HG02840 (cell line): Measurements from ENCODE around the gene ENPP4.
"Not testable (repeated sequence)": the region's sequence is repeated elsewhere in the genome, so short reads cannot be mapped to it uniquely, and the experiment has no call there.

Source experiments
- ATAC-seq: cut with Tn5 transposase; IDR thresholded peaks from one replicate; pipeline ENCODE4 v1.9.1; 2021; ENCODE audit warnings: mild to moderate bottlenecking, moderate library complexity, moderate number of reproducible peaks; ENCODE audit not compliant: unreplicated experiment, low FRiP score

ENPP4 gene

DNA sequence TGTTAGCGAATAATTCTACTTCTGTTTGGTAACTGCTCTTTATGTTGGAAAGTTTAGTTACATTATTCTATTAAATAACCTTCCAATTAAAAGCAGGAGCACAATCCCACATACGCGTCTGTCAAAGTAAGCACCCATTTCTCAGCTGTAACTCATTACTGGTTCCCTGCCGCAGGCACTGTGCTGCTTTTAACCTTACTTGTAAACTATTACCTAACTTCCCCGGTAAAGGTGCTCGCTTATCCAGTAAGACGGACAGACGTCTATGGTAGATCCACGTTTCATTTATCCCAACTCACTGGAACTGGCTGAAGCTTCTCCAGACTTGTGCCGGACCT is 529 bp upstream of the ENPP4 start:
- ATAC-seq = peak; percentile 17

DNA sequence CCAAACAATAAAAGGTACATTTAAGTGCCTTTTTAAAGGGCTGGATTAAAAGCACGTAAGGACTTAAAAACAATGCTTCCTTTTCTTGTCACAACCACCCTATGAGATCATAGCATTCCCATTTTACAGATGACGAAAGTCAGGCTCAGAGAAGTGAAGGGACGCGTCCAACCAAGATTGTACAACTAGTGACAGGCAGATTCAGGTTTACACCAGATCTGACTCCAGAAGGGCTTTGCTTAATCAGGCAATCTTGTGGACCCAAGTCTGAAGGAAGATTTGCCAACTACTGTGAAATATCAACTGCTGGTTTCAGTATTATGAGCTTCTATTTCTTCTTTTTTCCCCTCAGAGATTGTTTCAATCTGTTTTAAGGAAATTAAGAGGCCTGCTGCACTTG is 877 bp downstream of the ENPP4 start:
- no peak for ATAC-seq

DNA sequence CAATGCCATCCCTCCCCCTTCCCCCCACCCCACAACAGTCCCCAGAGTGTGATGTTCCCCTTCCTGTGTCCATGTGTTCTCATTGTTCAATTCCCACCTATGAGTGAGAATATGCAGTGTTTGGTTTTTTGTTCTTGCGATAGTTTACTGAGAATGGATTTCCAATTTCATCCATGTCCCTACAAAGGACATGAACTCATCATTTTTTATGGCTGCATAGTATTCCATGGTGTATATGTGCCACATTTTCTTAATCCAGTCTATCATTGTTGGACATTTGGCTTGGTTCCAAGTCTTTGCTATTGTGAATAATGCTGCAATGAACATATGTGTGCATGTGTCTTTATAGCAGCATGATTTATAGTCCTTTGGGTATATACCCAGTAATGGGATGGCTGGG is 1.5 kb downstream of the ENPP4 start:
- ATAC-seq = not testable (repeated sequence)

DNA sequence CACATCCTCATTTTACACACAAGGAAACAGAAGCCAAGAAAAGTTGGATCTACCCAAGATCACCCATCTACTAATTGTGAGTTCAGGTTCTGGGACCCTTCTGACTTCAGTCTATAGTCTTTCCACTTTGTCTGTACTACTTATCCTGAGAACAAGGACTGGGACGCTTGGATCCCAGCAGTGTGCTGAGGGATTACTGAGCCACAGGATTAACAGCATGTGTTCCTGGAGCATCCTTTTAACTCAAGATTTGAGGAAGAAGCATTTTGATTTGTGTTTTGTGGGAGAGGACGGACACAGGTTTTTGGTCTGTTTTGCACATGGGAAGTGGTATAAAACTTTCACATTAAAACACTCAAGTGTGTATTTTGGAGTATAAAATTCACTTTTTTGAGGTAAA is 4.4 kb downstream of the ENPP4 start:
- no peak for ATAC-seq

DNA sequence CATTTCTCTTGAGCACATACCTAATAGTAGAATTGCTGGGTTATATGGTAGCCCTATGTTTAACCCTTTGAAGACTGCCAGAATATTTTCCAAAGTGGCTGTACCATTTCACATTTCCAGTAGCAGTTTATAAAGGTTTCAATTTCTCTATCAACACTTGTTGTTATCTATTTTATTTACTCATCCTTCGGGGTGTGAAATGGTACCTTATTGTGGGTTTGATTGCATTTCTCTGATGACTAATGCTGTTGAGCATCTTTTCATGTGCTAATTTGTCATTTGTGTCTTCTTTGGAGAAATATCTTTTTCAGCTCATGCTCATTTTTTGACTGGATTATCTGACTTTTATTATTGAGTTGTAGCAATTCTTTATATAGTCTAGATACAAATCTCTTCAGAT is 5.4 kb downstream of the ENPP4 start:
- no peak for ATAC-seq

DNA sequence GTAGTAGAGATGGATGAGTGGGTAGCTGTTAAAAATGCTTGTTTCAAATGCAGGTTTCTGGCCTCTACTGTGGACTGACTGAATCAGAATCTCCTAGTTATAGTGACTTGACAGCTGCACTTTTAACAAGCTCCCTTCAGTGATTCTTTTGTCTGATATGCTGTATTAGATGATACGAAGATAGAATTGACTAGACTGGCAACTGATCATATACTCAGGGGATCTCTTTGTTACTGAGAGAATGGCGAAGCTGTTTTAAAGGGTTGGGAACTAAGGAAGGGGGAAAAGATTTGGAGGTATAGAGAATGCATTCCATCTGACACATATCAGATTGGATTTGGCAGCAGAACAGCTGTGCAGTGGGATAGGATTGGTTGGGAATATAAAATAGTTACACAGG is 7.0 kb downstream of the ENPP4 start:
- no peak for ATAC-seq

DNA sequence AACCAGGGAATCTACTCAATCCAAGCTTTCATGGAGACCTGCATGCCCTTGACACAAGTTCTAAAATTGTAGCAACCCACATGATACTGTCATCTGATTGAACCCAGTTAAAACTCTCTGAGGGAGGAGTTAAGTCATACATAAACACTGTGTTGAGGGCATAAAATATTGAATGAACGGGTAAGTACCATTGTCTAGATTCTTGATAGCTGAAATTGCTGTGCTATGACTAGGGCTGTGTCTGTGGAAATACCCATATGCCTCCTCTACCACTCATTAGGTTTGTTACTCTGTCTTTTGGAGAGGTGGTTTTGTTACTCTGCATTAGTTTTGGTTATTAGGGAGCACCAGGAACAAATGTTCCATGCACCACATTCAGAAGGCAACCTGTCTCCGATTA is 7.6 kb downstream of the ENPP4 start:
- peak; percentile 51 for ATAC-seq

DNA sequence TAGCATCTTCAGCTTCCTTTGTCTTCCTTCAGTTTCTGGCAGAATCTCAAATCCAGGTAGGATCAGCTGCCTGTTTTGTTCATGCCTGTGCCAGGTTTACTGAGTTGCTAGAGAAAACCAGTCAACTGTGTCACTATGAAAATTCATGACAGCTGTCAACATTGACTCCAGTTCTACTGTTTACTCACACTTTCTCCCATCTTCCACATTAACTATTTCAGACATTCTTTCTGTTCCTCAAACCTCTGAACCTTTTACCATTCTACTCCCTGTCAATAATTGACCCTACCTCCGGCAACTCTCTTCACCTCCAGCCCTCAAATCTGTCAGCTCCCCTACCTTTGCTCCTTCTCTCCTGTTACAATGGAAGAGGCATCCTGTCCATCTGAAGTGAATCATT is 8.5 kb downstream of the ENPP4 start:
- peak; percentile 87 for ATAC-seq

DNA sequence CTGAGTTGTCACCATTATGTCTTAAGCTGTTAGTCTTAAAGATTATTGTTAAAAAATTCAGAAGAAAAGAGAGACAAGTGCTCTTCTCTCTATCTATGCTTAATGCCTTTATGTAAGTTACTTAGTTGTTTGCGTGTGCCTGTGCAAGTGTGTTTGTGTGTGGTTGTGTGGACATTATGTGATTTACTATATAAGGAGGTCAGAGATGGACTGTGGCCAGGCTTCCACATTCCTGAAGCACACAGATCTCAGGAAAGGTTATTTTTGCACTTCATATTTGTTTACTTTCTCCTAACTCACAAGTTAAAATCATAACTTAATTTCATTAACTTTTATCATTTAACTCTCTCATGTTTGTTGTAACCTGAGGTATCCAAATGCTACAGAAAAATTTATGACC is 14.5 kb downstream of the ENPP4 start:
- ATAC-seq = no peak

DNA sequence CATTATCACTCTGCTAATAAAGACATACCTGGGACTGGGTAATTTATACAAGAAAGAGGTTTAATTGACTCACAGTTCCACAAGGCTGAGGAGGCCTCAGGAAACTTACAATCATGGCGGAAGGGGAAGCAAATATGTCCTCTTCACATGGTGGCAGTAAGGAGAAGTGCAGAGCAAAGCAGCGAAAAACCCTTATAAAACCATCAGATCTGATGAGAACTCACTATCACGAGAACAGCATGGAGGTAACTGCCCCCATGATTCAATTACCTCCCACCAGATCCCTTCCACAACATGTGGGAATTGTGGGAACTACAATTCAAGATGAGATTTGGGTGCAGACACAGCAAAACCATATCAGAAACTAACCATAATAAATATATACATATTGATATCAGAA is 19.3 kb downstream of the ENPP4 start:
- ATAC-seq = not testable (repeated sequence)

DNA sequence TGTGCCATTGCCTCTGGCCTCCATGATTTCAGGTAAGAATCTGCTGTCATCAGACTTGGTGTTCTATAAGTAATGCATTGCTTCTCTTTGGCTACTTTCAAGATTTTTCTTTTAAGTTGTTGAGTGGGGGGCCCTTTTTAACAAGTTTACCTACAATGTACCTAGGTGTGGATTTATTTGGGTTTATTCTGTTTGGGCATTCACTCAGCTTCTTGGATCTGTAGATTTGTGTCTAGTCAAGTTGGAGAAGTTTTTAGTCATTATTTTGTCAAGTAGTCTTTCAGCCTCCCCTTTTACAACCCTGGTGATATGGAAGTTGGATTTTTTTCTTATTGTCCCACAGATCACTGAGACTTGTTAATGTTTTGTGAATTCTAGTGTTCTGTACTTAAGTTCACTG is 26.9 kb downstream of the ENPP4 start:
- ATAC-seq = no peak

DNA sequence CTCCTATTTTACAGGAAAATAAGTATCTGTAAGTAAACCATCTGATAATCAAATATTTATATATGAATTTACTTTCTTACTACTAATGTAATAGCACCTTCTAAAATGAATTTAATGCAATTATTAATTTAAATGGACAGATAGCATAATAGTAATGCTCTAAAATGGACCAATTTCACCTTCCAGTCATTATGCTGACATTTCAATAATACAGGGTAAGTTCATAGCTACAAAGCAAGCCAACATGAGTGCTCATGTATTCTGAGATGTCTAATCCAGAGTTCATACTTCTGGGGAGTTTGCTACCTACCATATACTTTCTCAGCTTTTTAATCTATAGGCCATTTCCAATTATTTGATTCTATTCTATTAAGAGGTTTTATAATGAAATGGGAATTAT is 29.4 kb downstream of the ENPP4 start:
- no peak for ATAC-seq

DNA sequence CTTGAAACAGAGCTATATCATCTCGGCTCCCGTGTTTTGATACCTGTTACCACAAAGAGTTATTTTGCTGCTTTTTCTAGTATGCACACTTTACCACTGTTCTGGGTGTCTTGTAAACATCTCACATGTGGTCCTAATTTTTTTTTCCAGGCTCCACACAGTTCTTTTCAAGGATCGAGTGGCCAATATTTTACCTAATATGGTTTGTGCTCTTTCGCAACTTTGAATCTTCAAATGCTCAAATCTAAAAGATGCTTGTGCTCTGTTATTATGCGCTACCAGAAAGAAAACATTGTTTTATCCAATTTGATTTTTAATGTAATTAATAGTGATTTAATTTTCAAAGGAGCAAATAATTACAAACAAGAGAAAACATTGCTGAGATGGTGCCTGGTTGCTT is 30.3 kb downstream of the ENPP4 start:
- ATAC-seq = no peak

DNA sequence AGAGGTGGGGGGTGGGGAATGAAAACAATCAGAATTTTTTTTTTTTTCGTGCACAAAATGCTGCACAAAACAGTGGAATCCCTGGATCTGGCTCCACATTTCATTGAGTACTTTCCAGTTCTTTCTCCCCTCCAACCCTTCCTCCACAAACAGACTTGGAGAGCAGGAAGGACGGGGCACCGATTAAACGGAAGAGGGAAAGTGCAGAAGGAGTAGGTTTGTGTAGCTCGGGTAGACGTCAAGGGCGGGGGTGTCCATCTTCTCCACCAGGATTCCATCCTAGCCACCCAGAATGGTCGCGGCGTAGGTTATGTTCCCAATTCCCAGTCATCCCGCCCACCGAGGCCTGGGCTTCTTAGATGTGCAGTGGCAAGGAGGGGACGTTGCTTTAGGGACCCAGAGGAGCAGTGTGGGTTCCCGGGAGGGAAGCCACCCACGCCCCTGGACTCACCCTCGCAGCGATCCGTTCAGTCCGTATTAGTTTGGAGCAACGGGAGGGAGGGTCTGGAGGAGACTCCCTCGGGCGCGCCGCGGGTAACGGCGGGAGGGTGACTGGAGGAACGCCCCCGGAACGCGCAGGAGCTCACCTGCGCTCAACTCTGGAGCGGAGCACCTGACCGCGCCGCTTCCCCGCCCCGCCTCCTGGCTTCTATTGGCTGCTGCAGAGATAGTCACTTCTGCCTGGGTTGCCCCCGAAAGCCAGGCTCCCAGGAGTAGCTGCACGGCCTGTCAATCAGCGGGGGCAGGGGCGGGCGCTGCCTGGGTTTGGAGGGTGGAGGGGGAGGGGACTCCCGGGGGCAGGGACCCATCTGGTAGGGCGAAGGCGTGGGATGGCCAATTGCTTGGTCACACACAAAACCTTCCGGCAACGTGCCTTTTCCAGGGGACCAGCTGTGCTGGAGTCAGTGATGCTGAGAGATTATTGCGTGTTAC is 40.8 kb downstream of the ENPP4 start, which contains the start of gene ENPP5:
Gene ENPP5 (minus strand): TSS at position 624 of the 933 bp plus-strand sequence. CDS start 2,718 bp downstream, outside the sequence.
- peak; percentile 95 for ATAC-seq

DNA sequence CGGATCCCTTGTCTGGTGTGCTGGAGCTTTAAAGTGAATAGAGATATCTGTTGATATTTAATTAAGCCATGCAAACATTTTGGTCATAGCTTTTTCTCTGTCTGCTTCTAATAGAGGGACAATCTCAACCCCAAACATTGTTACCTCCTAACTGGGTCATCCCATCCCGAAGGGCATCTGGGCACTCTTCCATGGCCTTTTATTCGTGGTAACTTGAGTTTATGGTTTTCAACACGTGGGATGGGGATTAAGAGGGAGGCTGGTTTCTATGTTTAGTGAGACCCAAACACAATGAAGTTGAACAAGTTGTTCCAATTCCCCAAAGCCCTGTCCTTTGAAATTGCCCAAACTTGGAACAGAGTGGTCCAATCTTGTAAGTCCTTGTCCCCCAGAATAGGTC is 42.4 kb downstream of the ENPP4 start:
- ATAC-seq = no peak

DNA sequence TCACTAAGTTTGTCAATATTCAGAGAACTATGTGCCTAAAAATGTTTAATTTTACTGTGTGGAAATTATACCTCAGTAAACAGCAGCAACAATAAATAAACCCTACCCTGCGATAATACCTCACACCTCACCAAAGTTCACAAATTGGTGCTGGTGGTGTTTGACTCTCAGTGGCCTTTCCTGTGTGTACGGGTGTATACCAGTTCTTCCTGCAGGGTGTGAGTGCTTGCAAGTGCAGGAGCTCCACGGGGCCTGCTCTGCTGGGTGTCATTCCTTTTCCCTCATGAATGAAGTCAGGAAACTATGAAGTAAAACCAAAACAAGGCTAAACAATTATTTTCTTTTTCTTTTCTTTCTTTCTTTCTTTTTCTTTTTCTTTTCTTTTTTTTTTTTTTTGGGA is 45.1 kb downstream of the ENPP4 start:
- no peak for ATAC-seq

DNA sequence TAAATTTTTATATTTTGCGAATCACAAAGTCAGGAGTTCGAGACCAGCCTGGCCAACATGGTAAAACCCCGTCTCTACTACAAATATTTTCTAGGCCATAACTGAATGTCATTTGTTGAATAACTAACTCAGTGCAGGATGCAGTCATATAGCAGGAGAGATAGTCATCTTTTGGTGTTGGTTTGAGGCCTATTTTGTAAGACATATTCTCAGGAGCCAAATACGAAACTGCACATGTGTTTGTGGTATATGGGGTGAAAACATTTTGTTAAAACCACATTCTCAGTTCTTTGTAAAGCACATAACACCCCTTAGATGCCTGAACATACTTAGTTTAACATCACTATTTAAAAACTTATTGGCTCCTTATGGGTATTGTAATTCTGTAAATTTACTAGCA is 45.7 kb downstream of the ENPP4 start:
- peak; percentile 68 for ATAC-seq

DNA sequence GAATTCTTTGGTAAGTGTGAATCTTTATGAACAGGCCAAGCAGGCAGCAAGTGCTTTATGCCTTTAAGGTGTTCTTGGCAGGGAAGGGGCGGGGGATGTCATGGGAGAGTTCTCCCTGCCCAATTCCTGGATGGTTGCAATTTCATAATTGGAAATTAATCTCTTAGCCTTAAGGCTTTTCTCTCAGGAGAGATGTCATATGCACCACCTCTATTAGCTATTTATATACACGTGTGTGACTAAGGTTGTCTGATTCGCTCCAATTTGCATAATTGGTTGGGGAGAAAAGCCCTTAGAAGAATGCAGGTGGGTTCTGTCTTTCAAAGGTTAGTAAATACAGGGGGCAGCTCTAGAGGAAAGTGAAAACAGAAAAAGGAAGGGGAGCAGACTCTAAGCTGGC is 46.2 kb downstream of the ENPP4 start:
- ATAC-seq = no peak

DNA sequence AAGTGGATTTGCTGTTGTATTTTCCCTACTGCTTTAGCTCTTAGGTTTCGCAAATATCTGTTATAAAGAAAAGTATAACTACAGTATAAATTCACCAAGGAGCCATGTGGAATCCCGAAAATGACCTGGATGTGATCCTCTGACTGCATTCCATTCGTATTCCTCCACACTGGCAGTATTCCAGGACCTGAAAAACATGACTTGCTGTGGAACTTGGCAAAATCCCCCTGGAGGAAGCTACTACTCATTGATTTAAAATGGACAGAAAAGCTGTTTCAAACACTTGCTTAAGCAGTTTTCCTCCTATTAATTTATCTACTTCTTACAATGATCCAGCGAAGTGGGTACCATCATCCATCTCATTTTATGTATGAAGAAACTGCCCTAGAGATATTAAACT is 54.3 kb downstream of the ENPP4 start:
- ATAC-seq = no peak

DNA sequence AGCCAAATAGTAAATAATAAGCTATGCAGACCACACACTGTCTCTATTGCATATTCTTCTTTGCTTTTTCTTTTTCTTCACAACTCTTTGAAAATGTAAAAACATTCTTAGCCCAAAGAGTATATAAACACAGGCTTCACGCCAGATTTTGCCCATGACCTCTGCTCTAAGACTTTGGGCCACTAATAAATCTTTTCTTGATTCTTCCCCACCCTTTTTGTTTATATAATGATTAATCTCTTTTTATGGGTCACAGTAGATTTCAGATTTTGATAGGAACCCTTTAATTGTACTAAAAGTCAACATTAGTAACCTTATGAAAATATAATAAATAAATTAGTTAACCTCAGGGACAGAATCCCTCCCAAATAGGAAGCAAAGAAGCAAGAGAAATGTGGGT is 56.8 kb downstream of the ENPP4 start:
- ATAC-seq = no peak

DNA sequence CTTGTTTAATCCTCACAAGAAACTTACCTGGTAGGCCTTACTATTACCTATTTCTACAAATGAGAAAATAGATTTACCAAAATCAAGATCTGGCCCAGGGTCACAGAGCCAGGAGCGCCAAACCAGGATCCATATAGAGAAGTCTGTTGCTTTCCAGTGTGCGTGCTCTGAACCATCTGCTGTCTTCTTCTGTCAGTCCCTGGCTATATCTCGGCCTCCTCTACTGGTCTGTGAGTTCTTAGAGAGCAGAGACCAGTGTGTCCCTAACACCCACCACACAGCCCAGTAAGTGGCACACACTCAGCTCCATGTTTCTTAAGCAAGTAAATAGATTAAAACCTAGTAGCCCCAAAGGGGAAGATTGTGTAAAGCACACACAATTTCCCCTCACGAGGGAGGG is 59.9 kb downstream of the ENPP4 start:
- ATAC-seq = no peak

DNA sequence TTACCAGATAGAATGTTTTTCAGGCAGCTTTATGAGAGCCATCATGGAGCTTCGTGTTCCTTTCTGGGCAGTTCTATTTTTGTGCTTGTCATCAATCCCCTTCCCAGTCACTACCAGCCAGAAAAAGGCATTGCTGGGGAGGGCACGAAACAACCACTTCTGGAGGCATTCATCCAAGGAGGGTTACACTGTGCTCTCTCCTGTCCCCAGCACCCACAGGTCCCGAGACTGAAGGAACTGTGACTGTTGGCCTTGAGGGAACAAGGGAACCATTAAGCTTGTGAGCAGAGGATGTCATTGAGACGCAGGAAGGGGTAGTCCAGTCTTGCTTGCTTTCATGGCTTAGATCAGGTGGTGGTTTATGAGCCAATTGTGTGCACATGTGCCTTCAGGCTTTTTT is 61.1 kb downstream of the ENPP4 start:
- ATAC-seq = no peak
